SK-N-SH (cell line): Measurements from ENCODE around the gene VWF. TPM values are rescaled to one million over a fixed set of nuclear protein-coding genes. Genes with fewer than 3 reads are reported as not detected.

Experiments used
- CTCF ChIA-PET: fragments of 300-600, 350-600 bp; formaldehyde crosslinking; extraction: SDS; loops from one replicate; lab custom pipeline; 2021; lab: Yijun Ruan, JAX
- POLR2A ChIA-PET: fragments of 350-600 bp; sonication (Branson Sonifier 250); formaldehyde crosslinking; extraction: SDS; loops from one replicate; lab custom pipeline; 2020; ENCODE audit warnings: antibody characterized with exemption, inconsistent platforms; lab: Yijun Ruan, JAX
- DNase-seq: peaks from one replicate; pipeline ENCODE4 v3.0.0; 2012
- H2AFZ ChIP-seq: fragments of 200-600 bp; sonication (generic); 2 replicates; pipeline ENCODE4 v1.8.1; 2016; ENCODE audit warnings: antibody characterized with exemption, mild to moderate bottlenecking, low read depth
- H3F3A ChIP-seq: fragments of 200-600 bp; sonication (generic); replicated peaks from 2 replicates; pipeline ENCODE3; 2016; ENCODE audit warnings: antibody characterized with exemption, mild to moderate bottlenecking; ENCODE audit not compliant: insufficient read depth
- H3K27ac ChIP-seq, 2 experiments: fragments of 200-500 bp in 1 of 2; fragments of 200-600 bp in 1 of 2; sonication (Bioruptor generic) in 1 of 2; sonication (generic), shearing (Covaris generic) in 1 of 2; 2 replicates each; pipeline versions ENCODE4 v1.5.1 to v1.6.1; 2014 to 2016; ENCODE audit warnings: low read depth in 2 of 2, inconsistent platforms in 1 of 2, low read length in 1 of 2, mild to moderate bottlenecking in 1 of 2, mixed read lengths in 1 of 2
- H3K27me3 ChIP-seq: fragments of 200-600 bp; sonication (generic), shearing (Covaris generic); 2 replicates; pipeline ENCODE4 v1.6.1; 2016; ENCODE audit warnings: mixed run types; ENCODE audit not compliant: insufficient read depth
- H3K36me3 ChIP-seq, 2 experiments: fragments of 200-500 bp in 1 of 2; fragments of 200-600 bp in 1 of 2; sonication (Bioruptor generic) in 1 of 2; sonication (generic) in 1 of 2; replicated peaks in 1 of 2; 2 replicates each; pipeline versions ENCODE3 to v1.5.1; 2014 to 2016; ENCODE audit warnings: low read length in 1 of 2, mild to moderate bottlenecking in 1 of 2; ENCODE audit not compliant: insufficient read depth in 2 of 2, control insufficient read depth in 1 of 2
- H3K4me1 ChIP-seq, 2 experiments: fragments of 200-500 bp in 1 of 2; fragments of 200-600 bp in 1 of 2; sonication (Bioruptor generic) in 1 of 2; sonication (generic), shearing (Covaris generic) in 1 of 2; 2 replicates each; pipeline versions ENCODE4 v1.5.1 to v1.6.1; 2014 to 2016; ENCODE audit warnings: low read depth in 1 of 2, low read length in 1 of 2, mixed run types in 1 of 2; ENCODE audit not compliant: insufficient read depth in 2 of 2, control insufficient read depth in 1 of 2
- H3K4me2 ChIP-seq: fragments of 200-600 bp; sonication (generic), shearing (Covaris generic); 2 replicates; pipeline ENCODE4 v1.6.1; 2017; ENCODE audit warnings: mixed run types
- H3K4me3 ChIP-seq, 2 experiments: fragments of 200-500 bp in 1 of 2; fragments of 200-600 bp in 1 of 2; sonication (Bioruptor generic) in 1 of 2; sonication (generic), shearing (Covaris generic) in 1 of 2; 2 replicates each; pipeline versions ENCODE4 v1.5.1 to v1.8.1; 2014 to 2016; ENCODE audit warnings: low read depth in 2 of 2, inconsistent platforms in 1 of 2, low read length in 1 of 2, mild to moderate bottlenecking in 1 of 2, mixed read lengths in 1 of 2, moderate library complexity in 1 of 2
- H3K79me2 ChIP-seq: fragments of 200-600 bp; sonication (generic); 2 replicates; pipeline ENCODE4 v1.8.1; 2017; ENCODE audit warnings: mild to moderate bottlenecking; ENCODE audit not compliant: insufficient read depth
- H3K9ac ChIP-seq: fragments of 200-600 bp; sonication (generic); 2 replicates; pipeline ENCODE4 v1.6.1; 2017; ENCODE audit warnings: mixed run types
- H3K9me2 ChIP-seq: fragments of 200-600 bp; sonication (generic); 2 replicates; pipeline ENCODE4 v1.6.1; 2017; ENCODE audit warnings: mixed run types
- H3K9me3 ChIP-seq: fragments of 200-600 bp; sonication (generic); 2 replicates; pipeline ENCODE4 v1.6.1; 2017; ENCODE audit warnings: mixed run types, mild to moderate bottlenecking, moderate library complexity
- H4K20me1 ChIP-seq: fragments of 200-600 bp; sonication (generic); 2 replicates; pipeline ENCODE4 v1.6.1; 2017; ENCODE audit warnings: mild to moderate bottlenecking, mixed run types; ENCODE audit not compliant: insufficient read depth
- CHD2 ChIP-seq: fragments of 150-350 bp; IDR thresholded peaks from 2 replicates; pipeline ENCODE4 v1.6.1; 2018; ENCODE audit warnings: low read length; ENCODE audit not compliant: partially characterized antibody
- GATA2 ChIP-seq: sonication (generic); formaldehyde crosslinking; IDR thresholded peaks from 2 replicates; pipeline ENCODE4 v1.5.0; 2020; ENCODE audit warnings: mild to moderate bottlenecking, missing genetic modification reagents
- RAD21 ChIP-seq: IDR thresholded peaks from 2 replicates; pipeline ENCODE4 v1.6.1; 2012; ENCODE audit warnings: mild to moderate bottlenecking, low read length
- RFX5 ChIP-seq: IDR thresholded peaks from 2 replicates; pipeline ENCODE4 v1.6.1; 2012; ENCODE audit warnings: mild to moderate bottlenecking, improper control_type of control experiment, low read length
- SIN3A ChIP-seq: IDR thresholded peaks from 2 replicates; pipeline ENCODE4 v1.6.1; 2012; ENCODE audit warnings: low read depth, mild to moderate bottlenecking, low read length, moderate library complexity, borderline replicate concordance
- TCF12 ChIP-seq: IDR thresholded peaks from 2 replicates; pipeline ENCODE4 v1.4.0; 2012
- TEAD4 ChIP-seq: IDR thresholded peaks from 2 replicates; pipeline ENCODE4 v1.4.0; 2012; ENCODE audit warnings: mild to moderate bottlenecking, borderline replicate concordance; ENCODE audit not compliant: insufficient read depth
- WGBS: methylation state at CpG from one replicate; pipeline ENCODE4 v1.1.6; 2017; ENCODE audit warnings: low lambda C conversion rate; 5-methylcytosine and 5-hydroxymethylcytosine counted together
- polyA plus RNA-seq, 3 experiments: library from polyadenylated mRNA; depleted of rRNA; stranded (reverse); fragments of >200 nt; gene quantifications; 2 replicates each; pipeline ENCODE4 v1.2.3, GENCODE V29; 2012
- TF ChIP-seq, protein P1 (sequence below): IDR thresholded peaks from 2 replicates; pipeline ENCODE4 v1.4.0; 2012; ENCODE audit warnings: low read depth
- TF ChIP-seq, protein P2 (sequence below): fragments of 150-350 bp; IDR thresholded peaks from 2 replicates; pipeline ENCODE4 v1.6.1; 2017; ENCODE audit warnings: antibody characterized with exemption, low read length, low read depth, borderline replicate concordance

Gene VWF
- polyA plus RNA-seq, 1 of the 3 experiments (the other 2 are of a cell fraction): 0.12 TPM

DNA sequence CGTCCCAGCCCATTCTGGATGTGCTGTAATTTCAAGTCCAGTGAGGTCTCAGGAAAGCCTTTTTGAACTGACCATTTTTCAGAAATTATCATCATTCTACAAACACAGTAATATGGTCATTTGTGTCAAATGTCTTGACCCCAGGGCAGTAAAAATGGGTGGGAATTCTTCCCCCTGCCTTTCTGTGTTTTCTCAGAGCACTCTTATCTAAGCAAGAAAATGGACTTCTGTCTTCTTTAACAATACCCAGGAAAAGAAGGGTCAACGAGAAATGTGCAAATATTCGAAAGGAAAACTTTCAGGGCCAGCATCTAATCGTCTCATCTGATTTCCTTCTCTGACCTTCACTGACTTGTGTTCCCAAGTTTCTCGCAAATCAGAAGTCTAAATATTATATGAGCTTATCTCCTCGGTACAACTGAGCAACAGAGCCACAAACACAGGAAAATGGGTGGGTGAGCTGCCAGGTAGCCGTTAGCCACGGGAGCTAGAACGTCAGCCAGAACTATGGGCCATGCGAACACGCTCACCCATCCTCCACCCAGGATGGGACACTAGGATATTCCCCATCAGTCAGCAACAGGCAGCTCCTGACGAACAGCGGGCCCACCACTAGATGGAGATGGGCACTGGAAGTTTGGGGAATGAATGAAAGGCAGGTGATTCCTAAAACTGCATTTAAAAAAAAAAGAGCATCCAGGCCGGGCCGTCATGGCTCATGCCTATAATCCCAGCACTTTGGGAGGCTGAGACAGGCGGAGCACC lies 57.1 kb downstream of the VWF start (continued):
- TF ChIP-seq, protein P1, sequence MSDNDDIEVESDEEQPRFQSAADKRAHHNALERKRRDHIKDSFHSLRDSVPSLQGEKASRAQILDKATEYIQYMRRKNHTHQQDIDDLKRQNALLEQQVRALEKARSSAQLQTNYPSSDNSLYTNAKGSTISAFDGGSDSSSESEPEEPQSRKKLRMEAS: no peak

DNA sequence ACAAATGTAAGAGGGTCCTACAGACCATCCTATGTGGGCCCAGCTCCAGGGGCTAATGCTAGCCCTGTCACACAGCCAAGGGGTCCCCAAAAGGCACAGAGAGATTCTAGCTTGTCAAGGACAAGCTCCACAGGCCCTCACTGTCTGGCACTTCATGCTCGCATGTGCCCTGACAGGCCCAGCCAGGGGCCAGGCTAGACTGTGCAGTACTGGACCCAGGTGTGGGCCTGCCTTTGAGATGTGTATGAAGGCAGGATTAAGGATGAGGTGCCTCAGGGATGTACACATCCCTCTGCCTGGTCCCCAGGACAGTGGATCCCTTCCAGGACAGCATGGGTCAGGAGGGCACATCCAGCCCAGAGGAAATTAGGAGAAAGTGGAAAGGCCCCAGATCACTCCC lies 57.8 kb downstream of the VWF start:
- H3K27me3 ChIP-seq: no peaks in the 10 kb centered on the region
- CTCF ChIA-PET: interaction anchor here (1.3 to 12.4 kb wide), 7 partner anchors 10 to 218 kb away, joined by 3 to 121 read pairs (median 4); no protein-coding TSS in a partner anchor
- no peak overlapping the region for H3K9ac ChIP-seq
- peak overlapping the region in 1 of 2 experiments; percentile 54; a peak in 1 of 4 replicates for H3K27ac ChIP-seq
- peaks cover 8% of the 10 kb centered on the region for H3F3A ChIP-seq
- no peak for DNase-seq
- no peaks in the 10 kb centered on the region for H4K20me1 ChIP-seq
- H3K4me3 ChIP-seq: no peak overlapping the region
- H3K4me2 ChIP-seq: no peak overlapping the region
- no peaks in the 10 kb centered on the region for H3K9me3 ChIP-seq
- 100% methylated on average over 1 of the region's 1 CpG for WGBS
- no peaks in the 10 kb centered on the region for H3K36me3 ChIP-seq
- no peaks in the 10 kb centered on the region for H3K79me2 ChIP-seq
- TF ChIP-seq, protein P2, sequence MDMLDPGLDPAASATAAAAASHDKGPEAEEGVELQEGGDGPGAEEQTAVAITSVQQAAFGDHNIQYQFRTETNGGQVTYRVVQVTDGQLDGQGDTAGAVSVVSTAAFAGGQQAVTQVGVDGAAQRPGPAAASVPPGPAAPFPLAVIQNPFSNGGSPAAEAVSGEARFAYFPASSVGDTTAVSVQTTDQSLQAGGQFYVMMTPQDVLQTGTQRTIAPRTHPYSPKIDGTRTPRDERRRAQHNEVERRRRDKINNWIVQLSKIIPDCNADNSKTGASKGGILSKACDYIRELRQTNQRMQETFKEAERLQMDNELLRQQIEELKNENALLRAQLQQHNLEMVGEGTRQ: no peak
- TF ChIP-seq GATA2 (CRISPR knock-in tag): no peak
- TF ChIP-seq CHD2: no peak
- no peak for TF ChIP-seq RFX5
- TF ChIP-seq SIN3A: no peak
- no peak for TF ChIP-seq RAD21
- TF ChIP-seq, all 33 proteins: peak for 0
- H3K4me1 ChIP-seq: peaks cover 5 to 49% of the 10 kb centered on the region in 2 experiments; a peak in 2 of 4 replicates
- no peaks in the 10 kb centered on the region for H3K9me2 ChIP-seq
- POLR2A ChIA-PET: interaction anchor here (1.7 kb wide), 1 partner anchor 88 kb away, joined by 5 read pairs; no protein-coding TSS in a partner anchor
- no peak overlapping the region for H2AFZ ChIP-seq

DNA sequence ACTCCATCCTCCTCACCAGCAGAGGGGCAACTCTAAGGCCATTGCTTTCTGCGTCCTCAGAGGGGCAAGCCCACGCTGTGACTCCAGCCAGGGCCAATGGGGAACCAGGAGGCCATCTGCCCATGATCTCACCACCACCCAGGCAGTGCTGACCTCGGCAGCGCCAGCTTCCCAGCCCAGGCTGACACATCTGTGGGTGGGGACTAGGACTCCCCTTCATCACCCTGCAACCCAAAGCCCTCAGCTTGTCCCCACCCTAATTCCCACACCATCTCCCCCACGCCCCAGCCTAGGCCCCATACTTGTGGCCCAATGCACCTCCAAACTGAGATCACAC lies 58.6 kb downstream of the VWF start:
- no peak overlapping the region for H3K4me3 ChIP-seq
- no peak overlapping the region for H3K9ac ChIP-seq
- H4K20me1 ChIP-seq: no peaks in the 10 kb centered on the region
- H3K27me3 ChIP-seq: no peaks in the 10 kb centered on the region
- no peak for DNase-seq
- no peaks in the 10 kb centered on the region for H3K9me3 ChIP-seq
- peaks cover 5 to 48% of the 10 kb centered on the region in 2 experiments; a peak in 2 of 4 replicates for H3K4me1 ChIP-seq
- peaks cover 8% of the 10 kb centered on the region for H3F3A ChIP-seq
- no peaks in the 10 kb centered on the region for H3K36me3 ChIP-seq
- no peaks in the 10 kb centered on the region for H3K79me2 ChIP-seq
- H3K4me2 ChIP-seq: no peak overlapping the region
- WGBS: 60% methylated on average over 1 of the region's 5 CpGs
- POLR2A ChIA-PET: interaction anchor here (1.7 kb wide), 1 partner anchor 89 kb away, joined by 5 read pairs; no protein-coding TSS in a partner anchor
- H3K27ac ChIP-seq: peak overlapping the region in 1 of 2 experiments; percentile 31; a peak in 1 of 4 replicates
- H2AFZ ChIP-seq: no peak overlapping the region
- H3K9me2 ChIP-seq: no peaks in the 10 kb centered on the region
- TF ChIP-seq TCF12 (no peak), TEAD4 (no peak)
- CTCF ChIA-PET: interaction anchor here (1.4 to 12.4 kb wide), 5 partner anchors 122 to 219 kb away, joined by 3 to 121 read pairs (median 42); no protein-coding TSS in a partner anchor
